Subcutaneous abdominal adipose tissue (tissue), 5 donors: Measurements from ENCODE around the gene TCERG1L.

Experiments used
- H3K27ac ChIP-seq: one replicate; pipeline ENCODE4 v1.7.0; 2013; ENCODE audit warnings: low read depth, mild to moderate bottlenecking, inconsistent platforms, low read length, moderate library complexity
- H3K27me3 ChIP-seq, 5 donors: one replicate each; pipeline ENCODE4 v1.7.0; 2013; ENCODE audit warnings: low read length in 5 of 5, inconsistent platforms in 1 of 5; ENCODE audit not compliant: control insufficient read depth in 5 of 5, insufficient read depth in 4 of 5
- H3K36me3 ChIP-seq, 5 donors: one replicate each; pipeline ENCODE4 v1.7.0; 2013; ENCODE audit warnings: low read length in 5 of 5; ENCODE audit not compliant: control insufficient read depth in 5 of 5, insufficient read depth in 5 of 5
- H3K4me1 ChIP-seq, 5 donors: one replicate each; pipeline ENCODE4 v1.7.0; 2013; ENCODE audit warnings: low read length in 5 of 5, mild to moderate bottlenecking in 3 of 5, moderate library complexity in 1 of 5; ENCODE audit not compliant: control insufficient read depth in 5 of 5, insufficient read depth in 5 of 5
- H3K4me3 ChIP-seq, 5 donors: one replicate each; pipeline ENCODE4 v1.7.0; 2013; ENCODE audit warnings: low read length in 5 of 5, low read depth in 1 of 5
- H3K9ac ChIP-seq, 5 donors: one replicate each; pipeline ENCODE4 v1.7.0; 2013; ENCODE audit warnings: low read length in 5 of 5, mild to moderate bottlenecking in 4 of 5, moderate library complexity in 3 of 5
- H3K9me3 ChIP-seq, 5 donors: one replicate each; pipeline ENCODE4 v1.7.0; 2013; ENCODE audit warnings: low read length in 5 of 5; ENCODE audit not compliant: control insufficient read depth in 5 of 5
- donor health status: healthy.
- donor health status: healthy.
- donor health status: healthy.
- donor health status: healthy.
- donor health status: healthy.

Gene TCERG1L

DNA sequence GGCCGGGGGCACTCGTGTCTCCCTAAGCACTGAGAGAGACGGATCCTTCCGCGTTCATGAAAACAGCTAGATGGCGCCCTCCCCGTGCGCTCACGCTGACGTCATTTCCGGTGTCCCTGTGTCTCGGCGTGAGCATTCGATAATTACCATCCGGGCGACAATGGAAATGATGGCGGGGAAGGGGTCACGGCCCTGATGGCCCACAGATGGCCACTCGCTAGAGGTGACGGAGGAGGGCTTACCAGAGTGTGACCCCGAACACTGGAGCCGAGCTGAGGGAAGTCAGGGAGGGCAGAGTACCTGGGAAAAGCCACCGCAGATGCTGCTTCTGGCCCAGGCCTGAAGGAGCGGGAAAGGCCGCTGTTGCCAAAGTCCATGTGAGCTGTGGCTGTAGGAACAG, 222.9 kb downstream of the TCERG1L start:
- Histone ChIP-seq H3K27ac (no peak overlapping the region), H3K36me3 (no peaks in the 10 kb centered on the region), H3K27me3 (peaks cover 0 to 18% (median 7%) of the 10 kb centered on the region in 5 donors), H3K4me1 (peaks cover 0 to under 1% (median 0%) of the 10 kb centered on the region in 5 donors), H3K9me3 (peaks cover 0 to 9% (median 3%) of the 10 kb centered on the region in 5 donors), H3K4me3 (no peak overlapping the region), H3K9ac (no peak overlapping the region)

DNA sequence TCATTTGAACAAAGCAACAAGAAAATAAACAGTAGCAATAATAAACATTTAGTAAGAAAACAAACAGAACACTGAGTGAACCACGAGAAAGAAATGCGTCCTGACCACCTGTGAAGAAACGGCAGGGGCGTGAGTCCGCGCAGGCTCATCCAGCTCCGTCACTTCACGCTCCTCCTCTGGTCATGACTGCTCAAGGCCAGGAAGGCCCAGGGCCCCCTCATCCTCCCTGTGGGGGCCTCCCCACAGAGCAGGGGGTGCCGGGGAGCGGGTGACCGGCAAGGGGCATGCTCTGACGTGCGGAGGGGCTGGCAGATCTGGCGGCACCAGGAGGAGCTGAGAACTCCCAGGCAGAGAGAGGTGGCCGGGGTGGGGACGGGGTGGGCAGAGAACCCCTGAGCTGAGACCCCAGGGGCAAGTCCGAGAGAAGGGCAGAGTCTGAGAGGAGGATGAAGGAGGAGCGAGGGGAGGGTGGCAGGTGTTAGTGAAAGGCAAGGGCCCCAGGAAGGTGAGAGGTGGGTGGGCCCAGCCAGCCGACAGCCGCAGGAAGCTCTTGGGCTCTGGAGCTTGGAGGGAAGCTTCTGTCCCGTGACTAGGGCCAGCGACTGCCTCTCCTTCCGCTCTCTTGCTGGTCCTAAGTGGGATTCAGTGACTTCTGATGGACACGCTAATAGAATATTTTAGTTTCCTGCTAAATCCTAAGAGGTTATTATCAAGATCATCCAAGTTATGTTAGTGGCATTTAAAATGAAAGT, 223.9 kb downstream of the TCERG1L start:
- Histone ChIP-seq H3K9ac (no peak overlapping the region), H3K4me1 (no peaks in the 10 kb centered on the region), H3K27ac (no peak overlapping the region), H3K27me3 (peaks cover 0 to 23% (median 14%) of the 10 kb centered on the region in 5 donors), H3K4me3 (no peak overlapping the region), H3K9me3 (peaks cover 0 to 9% (median 3%) of the 10 kb centered on the region in 5 donors), H3K36me3 (no peaks in the 10 kb centered on the region)

DNA sequence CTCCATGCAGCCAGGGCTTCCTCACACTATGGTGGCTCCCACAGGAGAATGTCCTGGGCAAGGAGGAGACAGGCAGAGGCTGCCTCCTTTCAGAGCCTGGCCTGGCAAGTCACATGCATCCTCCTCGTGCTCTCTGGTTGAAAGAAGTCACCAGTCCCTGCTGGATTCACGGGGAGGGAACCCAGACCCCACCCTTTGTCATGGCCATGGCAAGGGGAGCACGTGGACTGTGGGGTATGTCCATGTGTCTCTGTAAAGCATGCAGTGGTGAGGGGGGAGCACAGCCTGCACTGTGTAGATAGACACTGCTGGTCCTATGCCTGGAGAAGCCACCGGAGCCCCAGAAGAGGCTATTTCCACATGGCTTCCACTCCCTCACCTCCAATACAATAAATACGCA, 225.0 kb downstream of the TCERG1L start:
- peaks cover 4 to 26% (median 17%) of the 10 kb centered on the region in 5 donors for H3K27me3 ChIP-seq

DNA sequence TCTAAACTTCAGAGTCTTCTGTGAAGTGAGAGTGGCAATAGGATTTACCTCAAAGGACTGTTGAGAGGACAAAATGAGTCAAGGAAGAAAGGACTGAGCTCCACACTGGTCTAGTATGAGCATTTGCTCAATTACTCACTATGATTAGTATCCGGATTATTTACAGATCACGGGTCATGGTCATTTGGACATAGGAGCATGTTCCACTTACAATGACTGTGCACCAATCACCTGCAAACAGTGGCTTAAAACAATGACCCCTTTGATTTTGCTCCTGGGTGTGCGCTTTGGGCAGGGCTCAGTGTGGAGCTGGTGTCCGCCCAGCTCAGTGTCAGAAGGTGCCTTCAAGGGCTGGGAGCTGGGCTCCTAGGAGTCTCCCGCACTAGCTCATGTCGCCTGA, 225.4 kb downstream of the TCERG1L start:
- no peaks in the 10 kb centered on the region for H3K4me1 ChIP-seq
- no peak overlapping the region for H3K4me3 ChIP-seq
- H3K27ac ChIP-seq, result no peak overlapping the region
- H3K9me3 ChIP-seq, result peaks cover 0 to 9% (median 3%) of the 10 kb centered on the region in 5 donors
- H3K27me3 ChIP-seq, result peaks cover 4 to 26% (median 18%) of the 10 kb centered on the region in 5 donors
- no peaks in the 10 kb centered on the region for H3K36me3 ChIP-seq
- H3K9ac ChIP-seq, result no peak overlapping the region

More for the DNA sequence above, 225.0 kb downstream of the TCERG1L start:
- peaks cover 0 to 9% (median 3%) of the 10 kb centered on the region in 5 donors for H3K9me3 ChIP-seq
- no peaks in the 10 kb centered on the region for H3K4me1 ChIP-seq
- no peaks in the 10 kb centered on the region for H3K36me3 ChIP-seq
- H3K4me3 ChIP-seq, result no peak overlapping the region
- no peak overlapping the region for H3K9ac ChIP-seq
- no peak overlapping the region for H3K27ac ChIP-seq

DNA sequence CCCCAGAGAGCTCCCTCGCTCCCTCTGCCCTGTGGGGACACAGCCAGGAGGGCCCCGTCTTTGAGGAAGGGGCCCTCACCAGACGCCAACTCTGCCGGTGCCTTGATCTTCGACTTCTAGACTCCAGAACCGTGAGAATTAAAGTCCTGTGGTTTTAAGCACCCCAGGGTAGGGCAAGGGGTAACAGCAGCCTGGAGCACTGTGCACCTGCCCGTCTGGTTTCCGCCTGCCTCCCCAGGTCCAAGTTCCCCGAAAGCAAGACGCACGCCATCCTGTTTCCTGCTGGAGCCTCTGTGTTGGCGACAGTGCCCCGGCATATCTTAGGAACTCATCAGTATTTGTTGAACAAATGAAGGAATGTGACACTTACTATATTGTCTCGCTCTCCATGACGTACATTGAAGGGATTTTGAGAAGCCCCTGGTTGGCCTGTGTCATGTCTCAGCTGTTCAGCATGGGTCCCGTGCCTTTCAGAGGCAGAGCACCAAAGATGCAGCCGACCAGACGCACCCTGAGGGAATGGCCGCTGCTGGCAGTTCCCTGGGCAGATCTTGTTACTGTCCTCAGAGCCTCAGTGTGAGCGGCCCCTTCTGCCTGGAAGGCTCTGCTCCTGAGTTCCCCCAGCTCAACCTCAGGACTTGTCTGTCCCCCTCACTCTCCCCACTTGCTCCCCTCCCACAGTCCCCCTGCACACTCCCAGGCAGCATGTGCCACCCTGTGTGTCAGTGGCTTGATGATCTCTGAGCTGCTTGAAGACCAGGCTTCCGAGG, 226.2 kb downstream of the TCERG1L start:
- no peak overlapping the region for H3K9ac ChIP-seq
- peaks cover 4 to 29% (median 18%) of the 10 kb centered on the region in 5 donors for H3K27me3 ChIP-seq
- no peaks in the 10 kb centered on the region for H3K4me1 ChIP-seq
- no peaks in the 10 kb centered on the region for H3K36me3 ChIP-seq
- no peak overlapping the region for H3K27ac ChIP-seq
- no peak overlapping the region for H3K4me3 ChIP-seq
- peaks cover 0 to 9% (median 3%) of the 10 kb centered on the region in 5 donors for H3K9me3 ChIP-seq

DNA sequence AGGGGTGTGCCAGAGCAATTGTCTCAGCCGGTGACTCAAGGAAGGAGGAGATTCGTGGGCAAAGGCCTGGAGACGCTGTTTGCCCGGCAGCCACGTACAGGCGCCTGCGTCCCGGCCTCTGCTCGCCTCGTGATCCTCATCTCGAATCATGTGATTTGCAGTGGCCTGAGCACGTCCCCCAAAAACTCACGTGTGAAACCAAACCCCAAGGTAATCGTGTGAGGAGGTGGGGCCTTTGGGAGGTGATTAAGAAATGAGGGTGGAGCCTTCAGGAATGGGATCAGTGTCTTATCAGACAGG, 226.8 kb downstream of the TCERG1L start:
- H3K36me3 ChIP-seq, result no peaks in the 10 kb centered on the region
- peaks cover 4 to 27% (median 18%) of the 10 kb centered on the region in 5 donors for H3K27me3 ChIP-seq
- no peaks in the 10 kb centered on the region for H3K4me1 ChIP-seq
- no peak overlapping the region for H3K27ac ChIP-seq
- no peak overlapping the region for H3K4me3 ChIP-seq
- no peak overlapping the region for H3K9ac ChIP-seq
- peaks cover 0 to 9% (median 3%) of the 10 kb centered on the region in 5 donors for H3K9me3 ChIP-seq

DNA sequence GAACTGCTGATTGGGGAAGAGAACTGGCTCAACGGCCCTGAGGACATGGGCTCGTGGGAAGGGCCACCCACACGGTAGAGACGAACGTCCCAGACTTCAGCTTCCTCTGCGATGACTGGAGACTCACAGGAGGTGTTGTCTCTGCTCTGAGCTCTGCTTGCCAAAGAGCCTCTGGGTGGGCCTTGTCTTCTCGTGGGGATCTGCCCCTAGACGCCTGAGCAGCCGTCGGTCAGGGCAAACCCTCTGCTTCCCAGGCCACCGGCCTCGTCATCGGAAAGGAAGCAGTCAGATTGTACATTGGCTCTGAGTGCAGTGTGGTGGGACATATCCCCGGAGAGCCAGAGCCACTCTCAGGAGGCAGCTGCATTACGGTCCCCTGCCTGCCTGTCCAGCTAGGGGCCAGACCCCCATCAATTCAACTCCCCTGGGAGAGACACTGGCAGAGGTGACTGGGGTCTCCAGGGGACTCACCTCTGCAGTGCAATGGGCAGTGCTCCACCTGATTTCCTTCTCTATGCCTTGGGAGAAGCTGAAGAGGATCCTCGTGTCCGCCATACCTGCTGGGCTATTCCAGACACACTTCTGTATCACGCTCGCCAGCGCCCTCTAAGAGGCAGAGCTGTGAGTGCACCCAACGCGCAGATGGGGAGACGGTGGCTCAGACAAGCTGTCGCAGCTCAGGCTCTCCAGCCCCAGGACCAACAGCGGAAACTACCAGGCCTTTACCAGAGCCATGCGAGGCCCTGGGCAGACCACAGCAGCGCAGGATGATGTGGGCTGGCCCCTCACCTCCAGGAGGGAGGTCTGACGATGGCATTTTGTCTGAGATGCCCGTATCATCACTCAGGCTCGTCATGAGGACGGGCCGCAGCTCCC, 227.4 kb downstream of the TCERG1L start:
- Histone ChIP-seq H3K27ac (no peak overlapping the region), H3K27me3 (peaks cover 4 to 26% (median 16%) of the 10 kb centered on the region in 5 donors), H3K9me3 (peaks cover 0 to 9% (median 3%) of the 10 kb centered on the region in 5 donors)

DNA sequence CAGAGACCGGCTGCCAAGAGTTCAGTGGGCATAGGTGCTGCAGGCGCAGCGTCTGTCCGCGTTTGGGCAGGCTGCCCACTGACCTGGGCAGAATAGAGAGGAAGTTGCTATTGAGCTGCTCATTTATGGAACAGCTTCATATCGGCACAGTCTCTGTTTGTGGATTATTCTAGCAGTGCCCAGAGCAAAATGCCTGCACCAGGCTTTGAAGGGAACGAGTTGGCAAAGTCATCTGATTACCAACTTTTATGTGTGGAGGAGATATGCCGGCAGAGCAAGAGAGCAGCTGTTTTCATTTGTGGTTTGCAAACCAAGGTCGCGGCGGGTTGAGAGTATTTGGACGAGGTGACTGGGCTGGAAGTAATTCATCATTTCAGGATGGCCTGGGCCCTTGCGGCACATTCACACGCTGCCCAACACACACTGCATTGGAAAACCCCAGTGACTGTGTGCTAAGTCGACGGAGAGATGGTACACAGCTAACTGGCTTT, 228.5 kb downstream of the TCERG1L start:
- no peak overlapping the region for H3K9ac ChIP-seq

More for the DNA sequence above, 227.4 kb downstream of the TCERG1L start:
- Histone ChIP-seq H3K4me1 (no peaks in the 10 kb centered on the region), H3K36me3 (no peaks in the 10 kb centered on the region), H3K4me3 (no peak overlapping the region), H3K9ac (no peak overlapping the region)

DNA sequence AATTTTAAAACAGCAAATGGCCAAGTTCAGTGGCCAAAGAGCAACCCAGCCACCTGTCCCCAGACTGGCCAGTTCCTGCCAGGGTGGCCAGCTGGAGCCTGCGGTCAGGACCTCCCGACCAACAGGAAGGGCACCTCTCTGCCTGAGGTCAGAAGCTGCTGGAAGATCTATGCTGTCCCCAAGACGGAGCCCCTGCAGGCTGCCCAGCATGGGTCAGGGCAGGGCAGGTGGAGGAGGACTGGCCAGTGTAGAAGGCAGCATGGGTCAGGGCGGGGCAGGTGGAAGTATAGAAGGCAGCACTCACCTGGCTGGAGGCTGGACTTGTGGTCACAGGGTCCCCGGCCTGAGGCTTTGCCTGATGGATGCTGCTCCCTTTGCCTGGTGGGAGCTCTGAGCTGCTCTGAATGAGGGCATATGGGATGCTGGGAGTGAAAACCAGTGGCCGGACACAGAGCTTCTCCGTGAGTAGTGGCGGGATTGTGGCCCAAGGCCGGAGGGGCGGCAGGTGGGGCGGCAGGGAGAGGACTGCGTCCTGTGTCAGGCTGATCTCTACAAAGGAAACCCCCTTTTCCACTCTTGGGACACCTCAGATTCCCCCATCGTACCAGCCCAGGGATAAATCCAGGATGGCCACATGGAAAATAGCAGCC, 229.2 kb downstream of the TCERG1L start:
- Histone ChIP-seq H3K9ac (no peak overlapping the region), H3K4me1 (no peaks in the 10 kb centered on the region), H3K36me3 (no peaks in the 10 kb centered on the region), H3K4me3 (no peak overlapping the region), H3K27ac (no peak overlapping the region), H3K9me3 (peaks cover 0 to 9% (median 3%) of the 10 kb centered on the region in 5 donors), H3K27me3 (peaks cover 4 to 26% (median 18%) of the 10 kb centered on the region in 5 donors)

More for the DNA sequence above, 228.5 kb downstream of the TCERG1L start:
- Histone ChIP-seq H3K4me1 (no peaks in the 10 kb centered on the region), H3K9me3 (peaks cover 0 to 9% (median 3%) of the 10 kb centered on the region in 5 donors), H3K27me3 (peaks cover 4 to 26% (median 17%) of the 10 kb centered on the region in 5 donors), H3K4me3 (no peak overlapping the region), H3K27ac (no peak overlapping the region), H3K36me3 (no peaks in the 10 kb centered on the region)
